Bronchial epithelial cell (primary cell): ENCODE measurements around the gene JMJD4. TPM values are rescaled to one million over a fixed set of nuclear protein-coding genes. Genes with fewer than 3 reads are reported as not detected.

Experiments
- DNase-seq: peaks from one replicate; pipeline ENCODE4 v3.0.0-alpha.2; 2010; ENCODE audit warnings: low read depth
- FAIRE-seq: peaks from 2 replicates; lab custom pipeline; 2011; peaks lifted over from hg19 to GRCh38; lab: Jason Lieb, UNC
- H3K27me3 ChIP-seq: 2 replicates; pipeline ENCODE4 v1.5.1; 2011; ENCODE audit warnings: low read length; ENCODE audit not compliant: control insufficient read depth, insufficient read depth
- H3K36me3 ChIP-seq: 2 replicates; pipeline ENCODE4 v1.5.1; 2011; ENCODE audit warnings: low read length; ENCODE audit not compliant: control insufficient read depth, insufficient read depth
- H3K4me3 ChIP-seq: 2 replicates; pipeline ENCODE4 v1.5.1; 2011; ENCODE audit warnings: mild to moderate bottlenecking, low read depth, low read length, control low read depth
- total RNA-seq: library from RNA; depleted of rRNA; stranded (reverse); fragments of >200 nt; gene quantifications from 2 replicates; pipeline ENCODE4 v1.2.1, GENCODE V29; 2014
- TF ChIP-seq, protein P1 (sequence below): IDR thresholded peaks from 2 replicates; pipeline ENCODE4 v1.5.1; 2011; ENCODE audit warnings: mild to moderate bottlenecking, moderate library complexity, low read length, control low read depth, inconsistent platforms; ENCODE audit not compliant: insufficient read depth, severe bottlenecking

Gene JMJD4
- total RNA-seq, 1 donor from 2014 or later = 27.9 TPM

DNA sequence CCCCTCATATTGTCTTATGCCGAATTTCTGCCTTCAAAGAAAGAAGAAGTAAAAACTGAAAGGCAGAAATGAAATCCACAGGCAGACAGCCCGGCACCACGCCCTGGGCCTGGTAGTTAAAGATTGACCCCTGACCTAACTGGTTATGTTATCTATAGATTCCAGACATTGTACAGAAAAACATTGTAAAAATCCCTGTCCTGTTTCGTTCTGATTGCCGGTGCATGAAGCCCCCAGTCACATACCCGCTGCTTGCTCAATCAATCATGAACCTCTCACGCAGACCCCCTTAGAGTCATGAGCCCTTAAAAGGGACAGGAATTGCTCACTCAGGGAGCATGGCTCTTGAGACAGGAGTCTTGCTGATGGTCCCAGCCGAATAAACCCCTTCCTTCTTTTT, 49.3 kb downstream of the JMJD4 start:
- FAIRE-seq = no peak
- no peaks in the 10 kb centered on the region for H3K36me3 ChIP-seq

More for the DNA sequence above, 49.3 kb downstream of the JMJD4 start:
- Histone ChIP-seq H3K27me3 (no peaks in the 10 kb centered on the region), H3K4me3 (no peak overlapping the region)
- DNase-seq = no peak
- TF ChIP-seq, protein P1, sequence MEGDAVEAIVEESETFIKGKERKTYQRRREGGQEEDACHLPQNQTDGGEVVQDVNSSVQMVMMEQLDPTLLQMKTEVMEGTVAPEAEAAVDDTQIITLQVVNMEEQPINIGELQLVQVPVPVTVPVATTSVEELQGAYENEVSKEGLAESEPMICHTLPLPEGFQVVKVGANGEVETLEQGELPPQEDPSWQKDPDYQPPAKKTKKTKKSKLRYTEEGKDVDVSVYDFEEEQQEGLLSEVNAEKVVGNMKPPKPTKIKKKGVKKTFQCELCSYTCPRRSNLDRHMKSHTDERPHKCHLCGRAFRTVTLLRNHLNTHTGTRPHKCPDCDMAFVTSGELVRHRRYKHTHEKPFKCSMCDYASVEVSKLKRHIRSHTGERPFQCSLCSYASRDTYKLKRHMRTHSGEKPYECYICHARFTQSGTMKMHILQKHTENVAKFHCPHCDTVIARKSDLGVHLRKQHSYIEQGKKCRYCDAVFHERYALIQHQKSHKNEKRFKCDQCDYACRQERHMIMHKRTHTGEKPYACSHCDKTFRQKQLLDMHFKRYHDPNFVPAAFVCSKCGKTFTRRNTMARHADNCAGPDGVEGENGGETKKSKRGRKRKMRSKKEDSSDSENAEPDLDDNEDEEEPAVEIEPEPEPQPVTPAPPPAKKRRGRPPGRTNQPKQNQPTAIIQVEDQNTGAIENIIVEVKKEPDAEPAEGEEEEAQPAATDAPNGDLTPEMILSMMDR = no peak

Other genes with a start within 250 kb of the JMJD4 start
- gene ZNF678, start 171.7 kb downstream of the JMJD4 start, total RNA-seq = 5.3 and 8.6 TPM in 2 replicates
- gene SNAP47, start 133 bp upstream of the JMJD4 start, total RNA-seq = 55.0 and 59.0 TPM in 2 replicates
- not detected in 2 replicates for gene PRSS38, start 80.4 kb upstream of the JMJD4 start, total RNA-seq
- 4.2 and 7.3 TPM in 2 replicates for gene WNT9A, start 212.6 kb upstream of the JMJD4 start, total RNA-seq